Gastrocnemius medialis (tissue), 4 donors: ENCODE data around the gene NFIA. TPM values are rescaled to one million over a fixed set of nuclear protein-coding genes. Genes with fewer than 3 reads are reported as not detected.

ENCODE experiments used
- ATAC-seq, 2 donors: fragments of 150-250 bp; one replicate each; pipeline ENCODE4 v1.9.1; 2016
- DNase-seq, 2 donors: peaks; one replicate each; pipeline ENCODE4 v3.0.0-alpha.2; 2019
- H3K27ac ChIP-seq, 4 donors: fragments of 200-600 bp; sonication (generic); 1 replicate in 1 of 4; 2 replicates in 3 of 4; pipeline ENCODE4 v1.5.1; 2016 to 2018; ENCODE audit warnings: mild to moderate bottlenecking in 2 of 4, moderate library complexity in 1 of 4
- H3K27me3 ChIP-seq, 3 donors: fragments of 200-600 bp; sonication (generic) in 2 of 3; 1 replicate in 1 of 3; 2 replicates in 2 of 3; pipeline versions ENCODE4 v1.5.1 to v1.6.0; 2016 to 2019; ENCODE audit warnings: mild to moderate bottlenecking in 1 of 3, moderate library complexity in 1 of 3
- H3K36me3 ChIP-seq, 2 donors: fragments of 200-600 bp; sonication (generic) in 1 of 2; one replicate each; pipeline ENCODE4 v1.5.1; 2017 to 2018
- H3K4me1 ChIP-seq, 2 donors: fragments of 200-600 bp; sonication (generic) in 1 of 2; one replicate each; pipeline ENCODE4 v1.5.1; 2016 to 2017; ENCODE audit warnings: mild to moderate bottlenecking in 2 of 2
- H3K4me3 ChIP-seq, 4 donors: fragments of 200-600 bp; sonication (generic) in 3 of 4; 1 replicate in 1 of 4; 2 replicates in 3 of 4; pipeline ENCODE4 v1.5.1; 2016 to 2019; ENCODE audit warnings: mild to moderate bottlenecking in 2 of 4
- H3K9me3 ChIP-seq, 3 donors: fragments of 200-600 bp; sonication (generic) in 2 of 3; 1 replicate in 1 of 3; 2 replicates in 2 of 3; pipeline ENCODE4 v1.5.1; 2016 to 2019
- CTCF ChIP-seq, 5 experiments: fragments of 450-650 bp in 3 of 5; fragments of 200-600 bp in 2 of 5; sonication (generic) in 2 of 5; IDR thresholded peaks in 4 of 5; conservative IDR thresholded peaks in 1 of 5; 1 replicate in 4 of 5; 2 replicates in 1 of 5; pipeline ENCODE4 v1.5.1; 2016 to 2019; ENCODE audit warnings: antibody characterized with exemption in 5 of 5, mild to moderate bottlenecking in 3 of 5, moderate library complexity in 3 of 5
- POLR2A ChIP-seq, 2 donors: fragments of 450-650 bp; IDR thresholded peaks; one replicate each; pipeline ENCODE4 v1.6.1; 2017; ENCODE audit warnings: antibody characterized with exemption in 2 of 2, mild to moderate bottlenecking in 2 of 2, moderate library complexity in 2 of 2
- in situ Hi-C, 4 donors: fragments of 200-750 bp; cut with MboI; loops; one replicate each; pipeline versions ENCODE4 v1.15.0 to v1.8.0; 2017; ENCODE audit warnings: low sequenced_read_pairs in 4 of 4
- intact Hi-C: fragments of 100-400 bp; cut with DNase I; formaldehyde crosslinking; loops from one replicate; pipeline ENCODE4 v1.15.1; 2023; ENCODE audit warnings: low total_unique reads
- total RNA-seq, 4 donors: library from RNA; depleted of rRNA; stranded (reverse); fragments of >200 nt; gene quantifications; one replicate each; pipeline versions ENCODE4 v1.1.0 to v1.2.3, GENCODE V29; 2016

Gene NFIA
- total RNA-seq, 4 donors from 2014 or later = 12.9 to 27.0 (median 26.6) TPM

- no peak for ATAC-seq
Measured at GRCh38 chr1:61374156-61374555, 291.8 kb downstream of the NFIA start.

GRCh38 chr1:61375082-61375880 lies 292.9 kb downstream of the NFIA start:
- Histone ChIP-seq H3K36me3 (no peaks in the 10 kb centered on the region), H3K4me3 (no peak overlapping the region), H3K4me1 (peaks cover 14 to 21% of the 10 kb centered on the region in 2 donors), H3K9me3 (no peaks in the 10 kb centered on the region), H3K27ac (no peak overlapping the region), H3K27me3 (no peaks in the 10 kb centered on the region)
- in situ Hi-C loops (no loop called here), intact Hi-C loops (no loop called here)
- ATAC-seq (no peak), DNase-seq (no peak)
- TF ChIP-seq POLR2A (IDR thresholded peaks at IDR 0.05) = no peak
- no peak for TF ChIP-seq CTCF (IDR thresholded peaks at IDR 0.05 in 4 of 5, conservative IDR thresholded peaks at IDR 0.05 in 1 of 5)

More at GRCh38 chr1:61374156-61374555, 291.8 kb downstream of the NFIA start:
- TF ChIP-seq POLR2A (IDR thresholded peaks at IDR 0.05) (no peak), CTCF (IDR thresholded peaks at IDR 0.05 in 4 of 5, conservative IDR thresholded peaks at IDR 0.05 in 1 of 5) (no peak)
- no peak for DNase-seq
- H3K36me3 ChIP-seq = no peaks in the 10 kb centered on the region
- H3K27me3 ChIP-seq = no peaks in the 10 kb centered on the region
- peaks cover 10 to 25% of the 10 kb centered on the region in 2 donors for H3K4me1 ChIP-seq
- in situ Hi-C loops = no loop called here
- H3K4me3 ChIP-seq = no peak overlapping the region
- intact Hi-C loops = no loop called here
- no peak overlapping the region for H3K27ac ChIP-seq
- no peaks in the 10 kb centered on the region for H3K9me3 ChIP-seq

- no peak overlapping the region for H3K27ac ChIP-seq
Measured at GRCh38 chr1:61376151-61376550, 293.8 kb downstream of the NFIA start.

GRCh38 chr1:61377242-61377958 lies 295.0 kb downstream of the NFIA start:
- H3K27ac ChIP-seq = peak overlapping the region; percentile 30 to 68 (median 52)
- in situ Hi-C loops = no loop called here
- ATAC-seq (no peak), DNase-seq (no peak)
- no peak overlapping the region for H3K4me3 ChIP-seq
- peaks cover 30 to 31% of the 10 kb centered on the region in 2 donors for H3K4me1 ChIP-seq
- no peaks in the 10 kb centered on the region for H3K27me3 ChIP-seq
- no peaks in the 10 kb centered on the region for H3K9me3 ChIP-seq
- intact Hi-C loops = no loop called here
- TF ChIP-seq POLR2A (IDR thresholded peaks at IDR 0.05) (no peak), CTCF (IDR thresholded peaks at IDR 0.05 in 4 of 5, conservative IDR thresholded peaks at IDR 0.05 in 1 of 5) (no peak)
- no peaks in the 10 kb centered on the region for H3K36me3 ChIP-seq

More at GRCh38 chr1:61376151-61376550, 293.8 kb downstream of the NFIA start:
- H3K4me3 ChIP-seq = no peak overlapping the region
- intact Hi-C loops (no loop called here), in situ Hi-C loops (no loop called here)
- H3K4me1 ChIP-seq = peaks cover 20 to 24% of the 10 kb centered on the region in 2 donors
- no peak for DNase-seq
- TF ChIP-seq CTCF (IDR thresholded peaks at IDR 0.05 in 4 of 5, conservative IDR thresholded peaks at IDR 0.05 in 1 of 5) = no peak
- no peaks in the 10 kb centered on the region for H3K9me3 ChIP-seq
- ATAC-seq = no peak
- H3K36me3 ChIP-seq = no peaks in the 10 kb centered on the region
- no peaks in the 10 kb centered on the region for H3K27me3 ChIP-seq
